GM19395 (cell line): Measurements from ENCODE around the gene OVCA2.

Experiments used
- ATAC-seq: cut with Tn5 transposase; IDR thresholded peaks from one replicate; pipeline ENCODE4 v1.9.1; 2021; ENCODE audit warnings: mild to moderate bottlenecking, moderate library complexity; ENCODE audit not compliant: unreplicated experiment

The OVCA2 gene

DNA sequence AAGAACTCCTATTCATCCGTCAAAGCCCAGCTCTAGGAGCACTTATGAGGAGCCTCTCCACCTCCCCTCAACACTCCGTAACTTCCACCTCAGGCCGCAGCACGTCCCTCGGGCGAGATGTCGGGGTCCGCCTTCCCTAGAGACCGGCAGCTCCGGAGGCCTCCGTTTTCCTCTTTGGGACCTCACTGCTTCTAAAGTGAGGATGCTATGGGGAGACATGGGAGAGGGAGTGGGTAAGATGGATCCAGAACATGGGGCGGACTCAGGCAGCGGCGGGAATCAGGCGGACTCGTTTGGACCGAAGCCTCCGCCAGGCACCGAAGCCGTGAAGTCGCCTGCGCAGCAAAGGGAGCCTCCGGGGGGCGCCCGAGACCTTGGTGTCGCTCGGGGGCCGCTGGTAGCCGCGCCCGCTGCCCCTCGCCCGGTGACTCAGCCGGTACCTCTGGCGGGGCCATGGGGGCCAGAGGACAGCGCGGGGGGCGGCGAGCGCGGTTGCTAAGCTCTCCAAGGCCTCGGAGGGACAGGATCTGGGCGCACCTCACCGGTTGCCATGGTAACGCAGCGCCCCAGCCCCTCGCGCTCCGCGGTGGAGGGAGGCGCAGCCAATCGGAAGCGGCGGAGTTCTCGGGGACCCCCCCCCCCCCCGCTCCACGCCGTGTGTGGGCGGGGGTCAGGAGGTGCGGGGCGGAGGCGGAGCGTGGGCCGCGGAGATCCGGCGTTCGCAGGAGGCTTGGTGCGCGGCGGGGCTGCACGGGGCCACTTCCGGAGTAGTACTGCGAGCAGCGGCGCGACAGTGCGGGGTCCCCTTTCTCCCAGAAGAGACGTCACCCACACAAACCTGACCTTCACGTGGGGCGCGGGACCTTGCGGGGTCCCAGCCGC, 11.8 kb downstream of the OVCA2 start:
- ATAC-seq = no peak

- no peak for ATAC-seq
Measured at GRCh38 chr17:2054262-2054511, 12.4 kb downstream of the OVCA2 start.

GRCh38 chr17:2054512-2055291, 12.9 kb downstream of the OVCA2 start, which contains the start of gene HIC1:
Gene HIC1, plus strand, starts transcription at chr17:2055103. Its CDS starts 1,588 bp downstream, at chr17:2056691.
- no peak for ATAC-seq

DNA sequence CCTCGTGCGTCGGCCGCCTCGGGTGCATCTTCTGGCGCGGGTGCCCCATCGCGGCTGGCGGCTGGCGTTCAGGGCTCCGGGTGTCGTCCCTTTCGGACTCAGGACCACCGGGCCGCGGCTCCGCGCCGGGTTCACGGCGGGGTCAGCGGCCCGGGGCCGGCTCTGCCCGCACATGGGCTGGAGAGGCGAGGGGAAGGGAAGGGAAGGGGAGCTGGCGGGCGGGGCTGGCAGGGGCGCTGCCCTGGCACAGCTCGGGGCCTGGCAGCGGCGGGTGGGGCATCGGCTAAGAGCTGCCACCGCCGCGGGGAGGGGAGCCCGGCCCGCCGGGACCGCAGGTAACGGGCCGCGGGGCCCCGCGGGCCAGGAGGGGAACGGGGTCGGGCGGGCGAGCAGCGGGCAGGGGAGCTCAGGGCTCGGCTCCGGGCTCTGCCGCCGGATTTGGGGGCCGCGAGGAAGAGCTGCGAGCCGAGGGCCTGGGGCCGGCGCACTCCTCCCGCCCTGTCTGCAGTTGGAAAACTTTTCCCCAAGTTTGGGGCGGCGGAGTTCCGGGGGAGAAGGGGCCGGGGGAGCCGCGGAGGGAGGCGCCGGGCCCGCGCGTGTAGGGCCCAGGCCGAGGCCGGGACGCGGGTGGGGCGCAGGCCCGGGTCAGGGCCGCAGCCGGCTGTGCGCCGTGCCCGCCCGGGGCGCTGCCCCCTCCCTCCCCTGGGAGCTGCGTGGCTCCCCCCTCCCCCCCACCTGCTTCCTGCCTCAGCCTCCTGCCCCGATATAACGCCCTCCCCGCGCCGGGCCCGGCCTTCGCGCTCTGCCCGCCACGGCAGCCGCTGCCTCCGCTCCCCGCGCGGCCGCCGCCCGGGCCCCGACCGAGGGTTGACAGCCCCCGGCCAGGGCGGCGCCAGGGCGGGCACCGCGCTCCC, 13.7 kb downstream of the OVCA2 start:
- no peak for ATAC-seq

GRCh38 chr17:2056206-2057174, 14.7 kb downstream of the OVCA2 start:
- no peak for ATAC-seq

DNA sequence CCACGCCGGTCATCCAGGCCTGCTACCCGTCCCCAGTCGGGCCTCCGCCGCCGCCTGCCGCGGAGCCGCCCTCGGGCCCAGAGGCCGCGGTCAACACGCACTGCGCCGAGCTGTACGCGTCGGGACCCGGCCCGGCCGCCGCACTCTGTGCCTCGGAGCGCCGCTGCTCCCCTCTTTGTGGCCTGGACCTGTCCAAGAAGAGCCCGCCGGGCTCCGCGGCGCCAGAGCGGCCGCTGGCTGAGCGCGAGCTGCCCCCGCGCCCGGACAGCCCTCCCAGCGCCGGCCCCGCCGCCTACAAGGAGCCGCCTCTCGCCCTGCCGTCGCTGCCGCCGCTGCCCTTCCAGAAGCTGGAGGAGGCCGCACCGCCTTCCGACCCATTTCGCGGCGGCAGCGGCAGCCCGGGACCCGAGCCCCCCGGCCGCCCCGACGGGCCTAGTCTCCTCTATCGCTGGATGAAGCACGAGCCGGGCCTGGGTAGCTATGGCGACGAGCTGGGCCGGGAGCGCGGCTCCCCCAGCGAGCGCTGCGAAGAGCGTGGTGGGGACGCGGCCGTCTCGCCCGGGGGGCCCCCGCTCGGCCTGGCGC, 15.4 kb downstream of the OVCA2 start:
- ATAC-seq = no peak

DNA sequence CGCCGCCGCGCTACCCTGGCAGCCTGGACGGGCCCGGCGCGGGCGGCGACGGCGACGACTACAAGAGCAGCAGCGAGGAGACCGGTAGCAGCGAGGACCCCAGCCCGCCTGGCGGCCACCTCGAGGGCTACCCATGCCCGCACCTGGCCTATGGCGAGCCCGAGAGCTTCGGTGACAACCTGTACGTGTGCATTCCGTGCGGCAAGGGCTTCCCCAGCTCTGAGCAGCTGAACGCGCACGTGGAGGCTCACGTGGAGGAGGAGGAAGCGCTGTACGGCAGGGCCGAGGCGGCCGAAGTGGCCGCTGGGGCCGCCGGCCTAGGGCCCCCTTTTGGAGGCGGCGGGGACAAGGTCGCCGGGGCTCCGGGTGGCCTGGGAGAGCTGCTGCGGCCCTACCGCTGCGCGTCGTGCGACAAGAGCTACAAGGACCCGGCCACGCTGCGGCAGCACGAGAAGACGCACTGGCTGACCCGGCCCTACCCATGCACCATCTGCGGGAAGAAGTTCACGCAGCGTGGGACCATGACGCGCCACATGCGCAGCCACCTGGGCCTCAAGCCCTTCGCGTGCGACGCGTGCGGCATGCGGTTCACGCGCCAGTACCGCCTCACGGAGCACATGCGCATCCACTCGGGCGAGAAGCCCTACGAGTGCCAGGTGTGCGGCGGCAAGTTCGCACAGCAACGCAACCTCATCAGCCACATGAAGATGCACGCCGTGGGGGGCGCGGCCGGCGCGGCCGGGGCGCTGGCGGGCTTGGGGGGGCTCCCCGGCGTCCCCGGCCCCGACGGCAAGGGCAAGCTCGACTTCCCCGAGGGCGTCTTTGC, 16.2 kb downstream of the OVCA2 start:
- no peak for ATAC-seq

DNA sequence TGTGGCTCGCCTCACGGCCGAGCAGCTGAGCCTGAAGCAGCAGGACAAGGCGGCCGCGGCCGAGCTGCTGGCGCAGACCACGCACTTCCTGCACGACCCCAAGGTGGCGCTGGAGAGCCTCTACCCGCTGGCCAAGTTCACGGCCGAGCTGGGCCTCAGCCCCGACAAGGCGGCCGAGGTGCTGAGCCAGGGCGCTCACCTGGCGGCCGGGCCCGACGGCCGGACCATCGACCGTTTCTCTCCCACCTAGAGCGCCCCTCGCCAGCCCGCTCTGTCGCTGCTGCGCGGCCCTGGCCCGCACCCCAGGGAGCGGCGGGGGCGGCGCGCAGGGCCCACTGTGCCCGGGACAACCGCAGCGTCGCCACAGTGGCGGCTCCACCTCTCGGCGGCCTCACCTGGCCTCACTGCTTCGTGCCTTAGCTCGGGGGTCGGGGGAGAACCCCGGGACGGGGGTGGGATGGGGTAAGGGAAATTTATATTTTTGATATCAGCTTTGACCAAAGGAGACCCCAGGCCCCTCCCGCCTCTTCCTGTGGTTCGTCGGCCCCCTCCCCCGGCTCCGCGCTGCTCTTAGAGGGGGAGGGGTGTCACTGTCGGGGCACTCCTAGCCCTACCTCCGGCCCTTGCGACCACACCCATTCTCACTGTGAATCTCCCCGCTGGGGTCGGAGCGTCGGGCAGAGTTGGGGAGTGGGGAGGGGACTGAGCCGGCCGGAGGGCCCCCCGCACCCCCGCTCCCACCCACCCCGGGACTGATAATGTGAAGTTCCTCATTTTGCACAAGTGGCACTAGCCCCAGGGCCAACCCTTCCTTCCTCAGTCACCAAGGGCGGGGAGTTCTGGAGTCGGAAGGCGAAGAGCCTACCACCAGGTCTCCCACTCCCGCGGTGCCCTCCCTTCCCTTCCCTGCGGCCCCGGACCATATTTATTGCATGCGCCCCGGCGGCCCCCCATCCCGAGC, 17.0 kb downstream of the OVCA2 start:
- no peak for ATAC-seq

DNA sequence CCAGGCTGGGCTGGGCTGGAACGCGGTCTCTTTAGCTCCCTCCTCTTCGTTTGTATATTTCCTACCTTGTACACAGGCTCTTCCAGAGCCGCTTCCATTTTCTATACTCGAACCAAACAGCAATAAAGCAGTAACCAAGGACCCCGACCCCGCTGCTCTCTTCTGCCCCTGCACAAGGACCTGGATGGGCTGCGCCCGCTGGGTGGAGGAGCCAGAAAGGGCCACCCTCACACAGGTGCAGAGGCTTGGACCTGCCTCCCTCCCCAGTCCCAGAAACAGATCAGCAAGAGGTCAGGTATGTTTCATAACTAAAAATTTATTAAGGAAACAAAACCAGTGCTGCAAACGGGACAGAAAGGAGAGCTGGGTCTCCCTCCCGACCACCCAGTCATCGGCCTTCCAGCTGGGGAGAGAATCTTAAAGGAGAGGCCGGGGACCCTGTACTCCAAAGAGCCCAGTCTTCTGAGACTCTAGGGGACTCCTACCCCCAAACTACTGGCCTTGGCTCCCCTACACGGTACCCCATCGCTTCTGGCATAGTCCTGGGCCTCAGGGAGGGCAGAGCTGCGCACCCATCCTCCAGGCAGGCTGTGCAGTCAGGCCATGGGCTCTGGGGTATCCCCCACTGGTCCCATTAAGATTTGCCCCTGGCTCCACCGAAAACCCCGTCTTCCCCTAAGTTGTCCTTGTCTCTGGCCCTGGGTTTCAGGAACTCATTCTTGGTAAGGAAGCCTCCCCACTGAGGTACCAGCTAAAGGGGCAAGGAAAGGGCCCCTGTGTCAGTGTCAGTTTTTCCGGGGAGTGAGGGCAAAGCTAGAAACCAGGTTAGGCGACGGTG, 17.9 kb downstream of the OVCA2 start:
- ATAC-seq = no peak

DNA sequence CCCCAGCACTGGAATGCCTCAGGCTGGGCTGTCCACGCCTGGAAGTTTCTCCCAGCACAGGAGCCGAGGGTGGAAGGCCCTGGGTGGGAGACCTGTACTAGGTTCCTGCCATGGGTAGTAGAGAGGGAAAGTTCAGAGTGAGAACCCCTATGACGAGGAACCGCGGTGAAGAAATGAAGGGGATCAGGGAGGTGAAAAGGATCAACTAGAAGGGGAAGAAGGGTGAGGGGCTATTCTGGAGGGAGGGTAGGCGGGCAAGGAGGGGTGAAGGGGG, 18.5 kb downstream of the OVCA2 start:
- ATAC-seq = no peak

- ATAC-seq = no peak
Measured at GRCh38 chr17:2060681-2061440, 19.0 kb downstream of the OVCA2 start.

- ATAC-seq = no peak
Measured at GRCh38 chr17:2061441-2061958, 19.7 kb downstream of the OVCA2 start.

DNA sequence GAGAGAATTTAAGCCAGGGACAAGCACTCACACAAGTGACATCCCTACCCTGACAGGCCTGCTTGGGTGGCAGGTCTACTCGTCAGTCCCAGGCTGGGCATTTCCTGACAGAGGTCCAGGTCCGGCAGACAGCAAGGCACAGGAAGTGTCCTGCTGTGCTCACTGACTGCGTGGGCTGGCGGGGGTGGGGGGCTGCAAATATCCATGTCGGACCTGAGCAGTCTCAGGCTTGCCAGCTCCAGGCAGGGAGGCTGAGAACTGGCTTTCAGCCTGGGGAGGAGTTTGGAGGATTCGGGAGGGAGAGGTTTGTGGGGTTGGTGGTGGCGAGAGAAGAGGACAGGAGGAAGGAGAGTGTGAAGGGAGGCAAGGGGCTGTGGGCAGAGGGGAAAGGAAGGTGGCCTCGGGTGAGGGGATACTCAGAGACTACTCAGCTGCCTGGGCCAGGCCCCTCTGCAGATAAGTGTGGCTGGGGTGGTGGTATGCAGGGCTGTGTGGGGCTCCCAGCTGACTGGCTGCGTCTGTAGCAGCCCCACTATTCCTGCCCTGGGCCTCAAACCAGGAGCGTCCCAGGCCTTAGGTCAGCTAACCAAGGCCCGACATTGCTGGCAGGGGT, 20.9 kb downstream of the OVCA2 start:
- ATAC-seq = no peak

GRCh38 chr17:2063261-2064146, 21.7 kb downstream of the OVCA2 start:
- no peak for ATAC-seq

- no peak for ATAC-seq
Measured at GRCh38 chr17:2064147-2064489, 22.3 kb downstream of the OVCA2 start.
